GM12878 (cell line): ENCODE measurements around the gene MLPH. TPM values are rescaled to one million over a fixed set of nuclear protein-coding genes. Genes with fewer than 3 reads are reported as not detected.

Experiments used
- ATAC-seq: fragments of 200-7000 bp; cut with Tn5 transposase; 3 replicates; pipeline ENCODE4 v1.9.1; 2020; ENCODE audit warnings: mild to moderate bottlenecking, moderate library complexity
- BruUV-seq: library from RNA; stranded (reverse); fragments of 400-500 nt; replicated peaks from 2 replicates; lab custom pipeline; 2021; lab: Mats Ljungman, UMichigan
- CTCF ChIA-PET: fragments of 300-600 bp; sonication (Branson Sonifier 250); formaldehyde crosslinking; extraction: SDS; loops from one replicate; lab custom pipeline; 2021; ENCODE audit warnings: inconsistent platforms; lab: Yijun Ruan, JAX
- POLR2A ChIA-PET: fragments of 350-600 bp; formaldehyde crosslinking; extraction: SDS; loops from one replicate; lab custom pipeline; 2021; ENCODE audit warnings: inconsistent platforms; lab: Charles Lee
- RAD21 ChIA-PET: fragments of 300-600 bp; sonication (Branson Sonifier 250); formaldehyde crosslinking; loops from one replicate; lab custom pipeline; 2023; ENCODE audit warnings: antibody characterized with exemption; ENCODE audit not compliant: unreplicated experiment; lab: Charles Lee
- SMC1A ChIA-PET: fragments of 300-600 bp; sonication (Branson Sonifier 250); formaldehyde crosslinking; loops from one replicate; lab custom pipeline; 2023; ENCODE audit not compliant: unreplicated experiment, uncharacterized antibody; lab: Charles Lee
- DNase-seq: peaks from one replicate; pipeline ENCODE4 v3.0.0-alpha.2; 2011; ENCODE audit warnings: low read depth, low spot score
- FAIRE-seq: peaks from 3 replicates; lab custom pipeline; 2011; peaks lifted over from hg19 to GRCh38; lab: Jason Lieb, UNC
- H2AFZ ChIP-seq: 2 replicates; pipeline ENCODE4 v1.6.0; 2011; ENCODE audit warnings: low read depth, low read length, control low read depth; ENCODE audit not compliant: control insufficient read depth
- H3K27ac ChIP-seq: 2 replicates; pipeline ENCODE4 v1.5.1; 2011; ENCODE audit warnings: control low read depth; ENCODE audit not compliant: control insufficient read depth, insufficient read depth
- H3K27me3 ChIP-seq, 2 experiments: replicated peaks in 1 of 2; 2 replicates each; pipeline versions ENCODE4 v1.6.0 to v1.6.1; 2011; ENCODE audit warnings: low read length in 1 of 2; ENCODE audit not compliant: control insufficient read depth in 2 of 2, insufficient read depth in 2 of 2
- H3K36me3 ChIP-seq, 2 experiments: 2 replicates each; pipeline ENCODE4 v1.5.1; 2011; ENCODE audit warnings: low read length in 1 of 2; ENCODE audit not compliant: control insufficient read depth in 2 of 2, insufficient read depth in 2 of 2
- H3K4me1 ChIP-seq: 2 replicates; pipeline ENCODE4 v1.6.1; 2011; ENCODE audit warnings: mild to moderate bottlenecking, low read length, moderate library complexity, mixed read lengths; ENCODE audit not compliant: control insufficient read depth, insufficient read depth
- H3K4me2 ChIP-seq: 2 replicates; pipeline ENCODE4 v1.6.0; 2011; ENCODE audit warnings: control low read depth; ENCODE audit not compliant: control insufficient read depth, insufficient read depth
- H3K4me3 ChIP-seq: fragments of 200-600 bp; sonication (generic); 2 replicates; pipeline ENCODE4 v1.5.1; 2016
- H3K79me2 ChIP-seq: 2 replicates; pipeline ENCODE4 v1.6.0; 2011; ENCODE audit warnings: low read length; ENCODE audit not compliant: control insufficient read depth, insufficient read depth
- H3K9ac ChIP-seq: 2 replicates; pipeline ENCODE4 v1.8.0; 2011; ENCODE audit warnings: low read length, control low read depth, mixed read lengths; ENCODE audit not compliant: control insufficient read depth, insufficient read depth
- H3K9me3 ChIP-seq: replicated peaks from 3 replicates; pipeline ENCODE4 v1.5.1; 2011; ENCODE audit warnings: mild to moderate bottlenecking, low read length; ENCODE audit not compliant: control insufficient read depth, insufficient read depth
- H4K20me1 ChIP-seq: 2 replicates; pipeline ENCODE4 v1.6.0; 2011; ENCODE audit not compliant: control insufficient read depth, insufficient read depth
- BCL3 ChIP-seq: IDR thresholded peaks from 2 replicates; pipeline ENCODE4 v1.6.1; 2011; ENCODE audit warnings: borderline replicate concordance, low read depth, mild to moderate bottlenecking, moderate library complexity, low read length; ENCODE audit not compliant: insufficient read depth, poor library complexity, severe bottlenecking
- BRCA1 ChIP-seq: IDR thresholded peaks from 2 replicates; pipeline ENCODE4 v1.6.1; 2011; ENCODE audit warnings: low read depth, low read length, improper control_type of control experiment
- ELK1 ChIP-seq: IDR thresholded peaks from 2 replicates; pipeline ENCODE4 v1.6.1; 2012; ENCODE audit warnings: low read depth, low read length, improper control_type of control experiment
- NBN ChIP-seq: fragments of 450-650 bp; IDR thresholded peaks from 2 replicates; pipeline ENCODE4 v1.6.1; 2016
- PAX5 ChIP-seq: IDR thresholded peaks from 2 replicates; pipeline ENCODE4 v1.6.1; 2011; ENCODE audit warnings: low read depth, low read length, borderline replicate concordance
- SRF ChIP-seq, 2 experiments: IDR thresholded peaks; 2 replicates each; pipeline ENCODE4 v1.6.1; 2011; ENCODE audit warnings: low read depth in 2 of 2, low read length in 2 of 2, mild to moderate bottlenecking in 1 of 2, moderate library complexity in 1 of 2
- ZNF592 ChIP-seq: fragments of 450-650 bp; IDR thresholded peaks from 2 replicates; pipeline ENCODE4 v1.6.1; 2017; ENCODE audit warnings: mild to moderate bottlenecking, moderate library complexity
- WGBS: methylation state at CpG from one replicate; pipeline ENCODE4 v1.1.6; 2016; ENCODE audit warnings: low lambda C conversion rate; ENCODE audit not compliant: insufficient replicate concordance, insufficient coverage; ENCODE audit errors: missing lambda C conversion rate; 5-methylcytosine and 5-hydroxymethylcytosine counted together
- in situ Hi-C: fragments of 300-500 bp; cut with MboI; formaldehyde crosslinking; loops from 9 replicates; pipeline ENCODE4 v1.14.3; 2018; ENCODE audit warnings: mixed read lengths
- intact Hi-C: fragments of 100-400 bp; cut with micrococcal nuclease; formaldehyde crosslinking; loops from one replicate; pipeline ENCODE4 v1.14.2; 2022; ENCODE audit not compliant: unreplicated experiment
- polyA plus RNA-seq, 11 experiments: library from polyadenylated mRNA; depleted of rRNA in 4 of 11; unstranded in 6 of 11; stranded (reverse) in 5 of 11; fragments of >200 nt; fragmentation: Nextera tagmentation in 4 of 11; fragmentation: Illumina TruSeq in 1 of 11; extraction: Ambion mirVana in 4 of 11; extraction: Trizol in 1 of 11; gene quantifications; 1 replicate in 1 of 11; 2 replicates in 10 of 11; pipeline versions ENCODE4 v1.2.1 to v1.2.3, GENCODE V29; 2011 to 2016; ENCODE audit warnings: inconsistent platforms in 2 of 11, missing spikeins in 2 of 11, low read depth in 1 of 11
- total RNA-seq, 4 experiments: library from RNA; depleted of rRNA in 3 of 4; stranded (reverse); fragments of >200 nt in 3 of 4; fragmentation: Illumina TruSeq in 1 of 4; extraction: Trizol in 1 of 4; gene quantifications; 2 replicates each; pipeline versions ENCODE4 v1.2.1 to v1.2.3, GENCODE V29; 2013 to 2021

The MLPH gene
- total and polyA plus RNA-seq, 10 of the 15 experiments (the other 5 are each of a cell fraction or from before 2014, with no cell fraction given), result 0.16 to 0.85 TPM; not detected in 8

GRCh38 chr2:237513693-237514092 lies 26.6 kb downstream of the MLPH start:
- H3K27ac ChIP-seq, result no peak overlapping the region
- peaks cover 0 to 2% of the 10 kb centered on the region in 2 experiments; a peak in 2 of 4 replicates for H3K27me3 ChIP-seq
- no TSS peak for BruUV-seq
- H4K20me1 ChIP-seq, result no peaks in the 10 kb centered on the region
- H2AFZ ChIP-seq, result no peak overlapping the region
- intact Hi-C loops (loop anchor here (5.0 to 10.0 kb wide), 2 partner anchors 44 to 231 kb away; no protein-coding TSS in a partner anchor), in situ Hi-C loops (loop anchor here (5.0 kb wide), 1 partner anchor 59 kb away; no protein-coding TSS in a partner anchor)
- ChIA-PET CTCF (interaction anchor here (0.9 to 11.6 kb wide), 16 partner anchors 9 to 480 kb away, joined by 3 to 364 read pairs (median 10); partner anchors contain the start of gene PRLH), POLR2A (interaction anchor here (1.7 kb wide), 1 partner anchor 58 kb away, joined by 11 read pairs; no protein-coding TSS in a partner anchor), RAD21 (interaction anchor here (1.3 to 10.3 kb wide), 6 partner anchors 16 to 59 kb away, joined by 3 to 300 read pairs (median 10); no protein-coding TSS in a partner anchor), SMC1A (interaction anchor here (1.0 to 10.5 kb wide), 12 partner anchors 12 to 391 kb away, joined by 3 to 190 read pairs (median 6); no protein-coding TSS in a partner anchor)
- FAIRE-seq (no peak), ATAC-seq (no peak), DNase-seq (no peak)
- H3K9me3 ChIP-seq, result no peaks in the 10 kb centered on the region
- no peak overlapping the region for H3K4me3 ChIP-seq
- H3K9ac ChIP-seq, result no peak overlapping the region
- H3K36me3 ChIP-seq, result no peaks in the 10 kb centered on the region
- TF ChIP-seq ZNF592 (no peak), SRF (IDR thresholded peaks at IDR 0.05; ENCODE audit: low read depth in 2 of 2, low read length in 2 of 2) (no peak), PAX5 (no peak), NBN (no peak), BCL3 (no peak), ELK1 (no peak), BRCA1 (no peak)
- no peaks in the 10 kb centered on the region for H3K79me2 ChIP-seq
- no peak overlapping the region for H3K4me2 ChIP-seq
- 43% methylated on average over 9 of the region's 9 CpGs for WGBS
- no peaks in the 10 kb centered on the region for H3K4me1 ChIP-seq
